ENCODE results near the gene TIMP3.

The TIMP3 gene

GRCh38 chr22:32830473-32830872, 29.0 kb downstream of the TIMP3 start:
- DNase-seq (ENCODE audit: low spot score): no peak

GRCh38 chr22:32830957-32831356, 29.5 kb downstream of the TIMP3 start:
- no peak for DNase-seq (ENCODE audit: low spot score)

- DNase-seq (ENCODE audit: low spot score): no peak
Measured at GRCh38 chr22:32831584-32831983, 30.1 kb downstream of the TIMP3 start.

- no peak for DNase-seq (ENCODE audit: low spot score)
Measured at GRCh38 chr22:32832174-32832573, 30.7 kb downstream of the TIMP3 start.

GRCh38 chr22:32836280-32837123, 35.0 kb downstream of the TIMP3 start:
- peak; percentile 25 for DNase-seq (ENCODE audit: low spot score)

GRCh38 chr22:32837142-32837541, 35.6 kb downstream of the TIMP3 start:
- no peak for DNase-seq (ENCODE audit: low spot score)

GRCh38 chr22:32837803-32838202, 36.3 kb downstream of the TIMP3 start:
- no peak for DNase-seq (ENCODE audit: low spot score)

GRCh38 chr22:32839831-32840584, 38.5 kb downstream of the TIMP3 start:
- no peak for DNase-seq (ENCODE audit: low spot score)

GRCh38 chr22:32841175-32841574, 39.7 kb downstream of the TIMP3 start:
- DNase-seq (ENCODE audit: low spot score): no peak

GRCh38 chr22:32842486-32842885, 41.0 kb downstream of the TIMP3 start:
- no peak for DNase-seq (ENCODE audit: low spot score)

GRCh38 chr22:32843300-32843699, 41.8 kb downstream of the TIMP3 start:
- DNase-seq (ENCODE audit: low spot score): no peak

- no peak for DNase-seq (ENCODE audit: low spot score)
Measured at GRCh38 chr22:32844251-32844650, 42.7 kb downstream of the TIMP3 start.

- DNase-seq (ENCODE audit: low spot score): no peak
Measured at GRCh38 chr22:32846780-32847491, 45.4 kb downstream of the TIMP3 start.

- no peak for DNase-seq (ENCODE audit: low spot score)
Measured at GRCh38 chr22:32848226-32848625, 46.7 kb downstream of the TIMP3 start.

- no peak for DNase-seq (ENCODE audit: low spot score)
Measured at GRCh38 chr22:32849501-32849900, 48.0 kb downstream of the TIMP3 start.

- DNase-seq (ENCODE audit: low spot score): no peak
Measured at GRCh38 chr22:32850157-32850556, 48.7 kb downstream of the TIMP3 start.

- DNase-seq (ENCODE audit: low spot score): no peak
Measured at GRCh38 chr22:32850591-32851517, 49.3 kb downstream of the TIMP3 start.

- no peak for DNase-seq (ENCODE audit: low spot score)
Measured at GRCh38 chr22:32852395-32853251, 51.1 kb downstream of the TIMP3 start.

- DNase-seq (ENCODE audit: low spot score): no peak
Measured at GRCh38 chr22:32853662-32854061, 52.2 kb downstream of the TIMP3 start.

GRCh38 chr22:32854351-32854804, 52.9 kb downstream of the TIMP3 start:
- no peak for DNase-seq (ENCODE audit: low spot score)
